Activated T-cell treated with anti-CD3 and anti-CD28 coated beads, Interleukin-2, amount 50 U/mL, for 4 hours (primary cell): ENCODE results near the gene EEF1AKMT4. TPM values are rescaled to one million over a fixed set of nuclear protein-coding genes. Genes with fewer than 3 reads are reported as not detected.

Experiments
- ATAC-seq, 2 donors: fragments of 200-7000 bp; cut with Tn5 transposase; one replicate each; pipeline ENCODE4 v1.10.0; 2021
- DNase-seq: peaks from one replicate; pipeline ENCODE4 v3.0.0-alpha.2; 2020
- H3K27me3 Mint-ChIP-seq: one replicate; pipeline ENCODE4 v1.8.0; 2021; ENCODE audit warnings: low read depth, mixed read lengths
- H3K36me3 Mint-ChIP-seq: one replicate; pipeline ENCODE4 v1.8.0; 2022; ENCODE audit warnings: mixed read lengths; ENCODE audit not compliant: insufficient read depth
- H3K4me1 Mint-ChIP-seq: one replicate; pipeline ENCODE4 v1.8.0; 2021; ENCODE audit warnings: low read depth, mixed read lengths
- H3K4me3 Mint-ChIP-seq: one replicate; pipeline ENCODE4 v1.8.0; 2021; ENCODE audit warnings: mild to moderate bottlenecking, moderate library complexity, mixed read lengths
- H3K9me3 Mint-ChIP-seq: one replicate; pipeline ENCODE4 v1.8.0; 2021; ENCODE audit warnings: mixed read lengths
- total RNA-seq, 3 donors: library from RNA; stranded (reverse); gene quantifications; one replicate each; pipeline ENCODE4 v1.2.1, GENCODE V29; 2021

EEF1AKMT4 gene
- total RNA-seq, 3 donors from 2014 or later: 15.2 to 19.7 (median 18.1) TPM

- Mint-ChIP-seq H3K4me1 (peaks cover 9% of the 10 kb centered on the region), H3K36me3 (no peaks in the 10 kb centered on the region), H3K27me3 (peaks cover 49% of the 10 kb centered on the region), H3K9me3 (no peaks in the 10 kb centered on the region), H3K4me3 (peak overlapping the region; percentile 73)
- no peak for DNase-seq
- ATAC-seq: no peak
Measured at GRCh38 chr3:184230603-184231528, 18.6 kb upstream of the EEF1AKMT4 start.

- DNase-seq (no peak), ATAC-seq (no peak)
- Mint-ChIP-seq H3K27me3 (peaks cover 44% of the 10 kb centered on the region), H3K36me3 (no peaks in the 10 kb centered on the region), H3K9me3 (no peaks in the 10 kb centered on the region), H3K4me3 (peak overlapping the region; percentile 73), H3K4me1 (peaks cover 9% of the 10 kb centered on the region)
Measured at GRCh38 chr3:184231671-184232070, 17.8 kb upstream of the EEF1AKMT4 start.

- DNase-seq (no peak), ATAC-seq (no peak)
- no peaks in the 10 kb centered on the region for H3K9me3 Mint-ChIP-seq
- H3K36me3 Mint-ChIP-seq: no peaks in the 10 kb centered on the region
- no peak overlapping the region for H3K4me3 Mint-ChIP-seq
- H3K27me3 Mint-ChIP-seq: peaks cover 36% of the 10 kb centered on the region
- H3K4me1 Mint-ChIP-seq: peaks cover 8% of the 10 kb centered on the region
Measured at GRCh38 chr3:184233127-184233843, 16.2 kb upstream of the EEF1AKMT4 start.

- ATAC-seq (no peak), DNase-seq (no peak)
- Mint-ChIP-seq H3K4me1 (peaks cover 8% of the 10 kb centered on the region), H3K27me3 (peaks cover 29% of the 10 kb centered on the region), H3K36me3 (no peaks in the 10 kb centered on the region), H3K4me3 (no peak overlapping the region), H3K9me3 (no peaks in the 10 kb centered on the region)
Measured at GRCh38 chr3:184234224-184234623, 15.2 kb upstream of the EEF1AKMT4 start.

- peaks cover 28% of the 10 kb centered on the region for H3K27me3 Mint-ChIP-seq
- no peak for ATAC-seq
- H3K36me3 Mint-ChIP-seq: peaks cover under 1% of the 10 kb centered on the region
- H3K4me3 Mint-ChIP-seq: no peak overlapping the region
- no peaks in the 10 kb centered on the region for H3K9me3 Mint-ChIP-seq
- H3K4me1 Mint-ChIP-seq: peaks cover 8% of the 10 kb centered on the region
- no peak for DNase-seq
Measured at GRCh38 chr3:184234671-184235380, 14.6 kb upstream of the EEF1AKMT4 start.

GRCh38 chr3:184235381-184236032, 14.0 kb upstream of the EEF1AKMT4 start:
- Mint-ChIP-seq H3K4me1 (peaks cover 8% of the 10 kb centered on the region), H3K36me3 (peaks cover 2% of the 10 kb centered on the region), H3K27me3 (peaks cover 28% of the 10 kb centered on the region), H3K4me3 (no peak overlapping the region), H3K9me3 (no peaks in the 10 kb centered on the region)
- DNase-seq: no peak
- ATAC-seq: no peak

GRCh38 chr3:184236033-184236410, 13.4 kb upstream of the EEF1AKMT4 start:
- ATAC-seq (no peak), DNase-seq (no peak)
- Mint-ChIP-seq H3K4me1 (peaks cover 5% of the 10 kb centered on the region), H3K27me3 (peaks cover 25% of the 10 kb centered on the region), H3K4me3 (no peak overlapping the region), H3K36me3 (peaks cover 2% of the 10 kb centered on the region), H3K9me3 (no peaks in the 10 kb centered on the region)

- ATAC-seq (no peak), DNase-seq (no peak)
- Mint-ChIP-seq H3K4me1 (no peaks in the 10 kb centered on the region), H3K36me3 (peaks cover 2% of the 10 kb centered on the region), H3K9me3 (no peaks in the 10 kb centered on the region), H3K4me3 (no peak overlapping the region), H3K27me3 (peaks cover 19% of the 10 kb centered on the region)
Measured at GRCh38 chr3:184236636-184237035, 12.8 kb upstream of the EEF1AKMT4 start.

GRCh38 chr3:184237211-184237610, 12.3 kb upstream of the EEF1AKMT4 start:
- ATAC-seq: no peak
- no peaks in the 10 kb centered on the region for H3K9me3 Mint-ChIP-seq

GRCh38 chr3:184237807-184238206, 11.7 kb upstream of the EEF1AKMT4 start:
- Mint-ChIP-seq H3K36me3 (peaks cover 5% of the 10 kb centered on the region), H3K9me3 (no peaks in the 10 kb centered on the region)
- ATAC-seq: no peak

More at GRCh38 chr3:184237211-184237610, 12.3 kb upstream of the EEF1AKMT4 start:
- no peaks in the 10 kb centered on the region for H3K4me1 Mint-ChIP-seq
- peaks cover 2% of the 10 kb centered on the region for H3K36me3 Mint-ChIP-seq
- no peak overlapping the region for H3K4me3 Mint-ChIP-seq
- no peak for DNase-seq
- H3K27me3 Mint-ChIP-seq: peaks cover 14% of the 10 kb centered on the region

GRCh38 chr3:184238246-184238818, 11.1 kb upstream of the EEF1AKMT4 start:
- no peak overlapping the region for H3K4me3 Mint-ChIP-seq
- H3K4me1 Mint-ChIP-seq: no peaks in the 10 kb centered on the region
- ATAC-seq (no peak), DNase-seq (no peak)
- H3K9me3 Mint-ChIP-seq: no peaks in the 10 kb centered on the region
- peaks cover 5% of the 10 kb centered on the region for H3K27me3 Mint-ChIP-seq
- H3K36me3 Mint-ChIP-seq: peaks cover 6% of the 10 kb centered on the region

More at GRCh38 chr3:184237807-184238206, 11.7 kb upstream of the EEF1AKMT4 start:
- Mint-ChIP-seq H3K4me3 (no peak overlapping the region), H3K27me3 (peaks cover 8% of the 10 kb centered on the region), H3K4me1 (no peaks in the 10 kb centered on the region)
- no peak for DNase-seq

GRCh38 chr3:184239221-184239620, 10.3 kb upstream of the EEF1AKMT4 start:
- H3K9me3 Mint-ChIP-seq: no peaks in the 10 kb centered on the region
- DNase-seq (no peak), ATAC-seq (no peak)
- H3K4me3 Mint-ChIP-seq: no peak overlapping the region
- H3K27me3 Mint-ChIP-seq: no peaks in the 10 kb centered on the region
- H3K36me3 Mint-ChIP-seq: peaks cover 11% of the 10 kb centered on the region
- no peaks in the 10 kb centered on the region for H3K4me1 Mint-ChIP-seq

GRCh38 chr3:184239708-184240107, 9.8 kb upstream of the EEF1AKMT4 start:
- H3K4me1 Mint-ChIP-seq: no peaks in the 10 kb centered on the region
- no peak for ATAC-seq
- no peak for DNase-seq
- H3K27me3 Mint-ChIP-seq: no peaks in the 10 kb centered on the region
- H3K36me3 Mint-ChIP-seq: peaks cover 15% of the 10 kb centered on the region
- H3K9me3 Mint-ChIP-seq: no peaks in the 10 kb centered on the region
- no peak overlapping the region for H3K4me3 Mint-ChIP-seq
